Pancreas (tissue), 10 donors: ENCODE data around the gene ZMIZ1. TPM values are rescaled to one million over a fixed set of nuclear protein-coding genes. Genes with fewer than 3 reads are reported as not detected.
"Not testable (repeated sequence)": the region's sequence is repeated elsewhere in the genome, so short reads cannot be mapped to it uniquely, and the experiment has no call there.

Experiments used
- ATAC-seq, 4 donors: fragments of 200-7000 bp; cut with Tn5 transposase; one replicate each; pipeline versions ENCODE4 v1.8.0 to v1.9.1; 2020; ENCODE audit warnings: mild to moderate bottlenecking in 4 of 4, moderate library complexity in 4 of 4
- DNase-seq, 6 donors: peaks; one replicate each; pipeline ENCODE4 v3.0.0-alpha.2; 2020
- FAIRE-seq: peaks from 2 replicates; lab custom pipeline; 2012; peaks lifted over from hg19 to GRCh38; lab: Jason Lieb, UNC
- H3K27ac ChIP-seq, 4 donors: fragments of 200-600 bp; sonication (generic); 1 replicate in 3 of 4; 2 replicates in 1 of 4; pipeline versions ENCODE4 v1.5.0 to v1.8.0; 2020
- H3K27me3 ChIP-seq, 4 donors: fragments of 200-600 bp; one replicate each; pipeline ENCODE4 v1.8.0; 2021
- H3K36me3 ChIP-seq, 3 donors: fragments of 200-600 bp; sonication (generic) in 1 of 3; one replicate each; pipeline versions ENCODE4 v1.5.0 to v1.8.0; 2020 to 2021
- H3K4me1 ChIP-seq, 3 donors: fragments of 200-600 bp; one replicate each; pipeline ENCODE4 v1.8.0; 2021
- H3K4me3 ChIP-seq, 4 donors: fragments of 200-600 bp; sonication (generic) in 2 of 4; one replicate each; pipeline versions ENCODE4 v1.5.0 to v1.8.0; 2020 to 2021
- H3K9me3 ChIP-seq, 4 donors: fragments of 200-600 bp; one replicate each; pipeline ENCODE4 v1.8.0; 2021
- WGBS, 2 donors: extraction: QIAGEN DNeasy Blood & Tissue Kit; methylation state at CpG; one replicate each; pipeline ENCODE4 v1.1.7; 2013; 5-methylcytosine and 5-hydroxymethylcytosine counted together
- intact Hi-C, 3 donors: fragments of 100-400 bp; cut with DNase I; formaldehyde crosslinking; loops; one replicate each; pipeline versions ENCODE4 v1.11.1 to v1.14.2; 2022
- polyA plus RNA-seq, 2 donors: library from polyadenylated mRNA; stranded (reverse); fragments of 200-250 nt; gene quantifications; one replicate each; pipeline ENCODE4 v1.2.3, GENCODE V29; 2013
- total RNA-seq, 6 donors: library from RNA; stranded (reverse); fragmentation: NEBNext Ultra II Directional in 4 of 6; extraction: Animal tissue kit (Norgen Biotek cat#: 25700) in 4 of 6; gene quantifications; one replicate each; pipeline versions ENCODE4 v1.2.1 to v1.2.4, GENCODE V29; 2021 to 2023
- TF ChIP-seq, protein P1 (sequence below), 4 donors: fragments of 200-600 bp; sonication (generic) in 3 of 4; IDR thresholded peaks; one replicate each; pipeline versions ENCODE4 v1.5.0 to v1.8.0; 2021; ENCODE audit warnings: antibody characterized with exemption in 4 of 4
- donor health status: healthy with polysubstance abuse.
- donor health status: DM: no; HTN: no; CAD: no; lungs with moderate emphysema.
- donor health status: DM: no; HTN: no; CAD: no.
- donor health status: control.
- donor health status: control.
- donor health status: Bipolar disorder and iron deficiency.
- donor health status: DM: yes; HTN: yes; CAD: no.
- donor health status: DM: no; HTN: no; CAD: no.
- donor health status: DM: no; HTN: no; CAD: no.
- donor health status: DM: yes; HTN: yes; CAD: no.

Gene ZMIZ1
- total and polyA plus RNA-seq, 8 donors = 14.5 to 45.0 (median 21.9) TPM

- intact Hi-C loops = no loop called here
- H3K36me3 ChIP-seq = no peaks in the 10 kb centered on the region
- WGBS, 2 donors = 80 to 95% methylated on average over 1 of the region's 1 CpG
- no peak for FAIRE-seq
- H3K27ac ChIP-seq = no peak overlapping the region
- peaks cover 0 to 4% (median 4%) of the 10 kb centered on the region in 3 donors for H3K4me1 ChIP-seq
- no peak overlapping the region for H3K4me3 ChIP-seq
- ATAC-seq = no peak
- no peak for DNase-seq
- H3K9me3 ChIP-seq = no peaks in the 10 kb centered on the region
- no peaks in the 10 kb centered on the region for H3K27me3 ChIP-seq
- TF ChIP-seq, protein P1, sequence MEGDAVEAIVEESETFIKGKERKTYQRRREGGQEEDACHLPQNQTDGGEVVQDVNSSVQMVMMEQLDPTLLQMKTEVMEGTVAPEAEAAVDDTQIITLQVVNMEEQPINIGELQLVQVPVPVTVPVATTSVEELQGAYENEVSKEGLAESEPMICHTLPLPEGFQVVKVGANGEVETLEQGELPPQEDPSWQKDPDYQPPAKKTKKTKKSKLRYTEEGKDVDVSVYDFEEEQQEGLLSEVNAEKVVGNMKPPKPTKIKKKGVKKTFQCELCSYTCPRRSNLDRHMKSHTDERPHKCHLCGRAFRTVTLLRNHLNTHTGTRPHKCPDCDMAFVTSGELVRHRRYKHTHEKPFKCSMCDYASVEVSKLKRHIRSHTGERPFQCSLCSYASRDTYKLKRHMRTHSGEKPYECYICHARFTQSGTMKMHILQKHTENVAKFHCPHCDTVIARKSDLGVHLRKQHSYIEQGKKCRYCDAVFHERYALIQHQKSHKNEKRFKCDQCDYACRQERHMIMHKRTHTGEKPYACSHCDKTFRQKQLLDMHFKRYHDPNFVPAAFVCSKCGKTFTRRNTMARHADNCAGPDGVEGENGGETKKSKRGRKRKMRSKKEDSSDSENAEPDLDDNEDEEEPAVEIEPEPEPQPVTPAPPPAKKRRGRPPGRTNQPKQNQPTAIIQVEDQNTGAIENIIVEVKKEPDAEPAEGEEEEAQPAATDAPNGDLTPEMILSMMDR (IDR thresholded peaks at IDR 0.05) = no peak
Measured at GRCh38 chr10:79030705-79031104, 38.1 kb upstream of the ZMIZ1 start.

DNA sequence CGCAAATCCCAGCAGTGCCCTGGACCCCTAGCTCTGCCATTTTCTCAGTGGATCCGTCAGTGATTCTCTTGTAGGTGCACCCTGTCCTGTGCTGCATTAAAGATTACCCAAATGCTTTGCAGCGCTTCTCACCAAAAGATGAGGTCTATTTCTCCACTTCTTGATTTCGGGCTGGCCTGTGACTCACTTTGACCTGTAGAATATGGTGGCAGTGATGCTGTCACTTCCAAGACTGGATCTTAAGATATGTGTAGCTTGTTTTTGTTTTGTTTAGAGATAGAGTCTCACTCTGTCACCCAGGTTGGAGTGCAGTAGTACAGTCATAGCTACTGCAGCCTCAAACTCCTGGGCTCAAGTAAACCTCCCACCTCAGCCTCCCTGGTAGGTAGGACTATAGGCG is 37.0 kb upstream of the ZMIZ1 start:
- Histone ChIP-seq H3K9me3 (no peaks in the 10 kb centered on the region), H3K4me1 (peaks cover 0 to 4% (median 4%) of the 10 kb centered on the region in 3 donors), H3K36me3 (no peaks in the 10 kb centered on the region), H3K27ac (no peak overlapping the region), H3K4me3 (no peak overlapping the region), H3K27me3 (no peaks in the 10 kb centered on the region)
- intact Hi-C loops = no loop called here
- TF ChIP-seq, protein P1 (IDR thresholded peaks at IDR 0.05) = no peak
- ATAC-seq (no peak), DNase-seq (no peak), FAIRE-seq (no peak)
- WGBS, 2 donors = 95 to 96% methylated on average over 5 of the region's 5 CpGs

- WGBS, 2 donors = 91 to 93% methylated on average over 9 of the region's 9 CpGs
- DNase-seq (peak in 1 of 6 donors; percentile 18), FAIRE-seq (no peak), ATAC-seq (no peak)
- Histone ChIP-seq H3K9me3 (no peaks in the 10 kb centered on the region), H3K27me3 (no peaks in the 10 kb centered on the region), H3K36me3 (no peaks in the 10 kb centered on the region), H3K27ac (no peak overlapping the region), H3K4me1 (no peaks in the 10 kb centered on the region), H3K4me3 (no peak overlapping the region)
- intact Hi-C loops = no loop called here
- TF ChIP-seq, protein P1 (IDR thresholded peaks at IDR 0.05) = no peak
Measured at GRCh38 chr10:79034271-79034876, 34.4 kb upstream of the ZMIZ1 start.

GRCh38 chr10:79036416-79036815 is 32.4 kb upstream of the ZMIZ1 start:
- ATAC-seq, FAIRE-seq, H3K4me3 ChIP-seq, H3K4me1 ChIP-seq, H3K36me3 ChIP-seq, H3K27ac ChIP-seq, H3K27me3 ChIP-seq, H3K9me3 ChIP-seq, intact Hi-C loops: not testable (repeated sequence)
- peak in 1 of 6 donors; percentile 14 for DNase-seq
- 77 to 85% methylated on average over 6 of the region's 6 CpGs for WGBS, 2 donors

DNA sequence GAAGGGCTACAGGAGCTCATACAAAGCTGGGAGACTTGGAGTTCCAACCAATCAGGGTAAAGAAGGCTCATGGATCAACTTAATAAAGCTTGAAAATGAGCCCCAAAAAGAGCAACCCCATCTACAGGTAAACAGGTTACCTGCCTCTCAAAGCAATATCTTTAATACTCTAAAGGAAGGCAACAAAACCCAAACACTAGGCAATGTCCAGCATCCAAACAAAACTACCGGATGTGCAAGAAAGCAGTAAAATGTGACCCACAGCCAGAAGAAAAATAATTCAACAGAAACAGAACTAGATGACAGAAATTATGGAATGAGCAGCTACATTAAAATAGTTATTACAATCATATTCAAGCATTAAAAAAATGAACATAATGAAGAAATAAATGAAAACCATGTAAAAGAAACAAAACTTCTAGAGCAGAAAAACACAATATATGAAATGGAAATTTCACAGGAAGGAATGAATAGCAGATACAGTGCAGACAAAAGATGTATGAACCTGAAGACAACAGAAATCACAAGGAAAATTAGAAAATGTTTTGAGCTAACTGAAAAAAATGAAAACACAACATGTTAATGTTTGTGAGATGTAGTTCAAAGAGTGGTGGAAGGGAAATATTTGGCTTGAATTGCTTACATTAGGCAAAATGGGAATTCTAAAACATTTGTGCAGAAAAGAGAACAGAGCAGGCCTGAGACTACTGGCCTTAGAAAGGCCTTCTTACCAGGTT is 30.5 kb upstream of the ZMIZ1 start:
- ATAC-seq (no peak), FAIRE-seq (no peak), DNase-seq (no peak)
- intact Hi-C loops = no loop called here
- no peaks in the 10 kb centered on the region for H3K9me3 ChIP-seq
- H3K27ac ChIP-seq = no peak overlapping the region
- TF ChIP-seq, protein P1 (IDR thresholded peaks at IDR 0.05) = no peak
- no peaks in the 10 kb centered on the region for H3K4me1 ChIP-seq
- H3K36me3 ChIP-seq = no peaks in the 10 kb centered on the region
- WGBS, 2 donors = 92 to 97% methylated on average over 1 of the region's 1 CpG
- no peak overlapping the region for H3K4me3 ChIP-seq
- no peaks in the 10 kb centered on the region for H3K27me3 ChIP-seq
